K562 (cell line): ENCODE measurements around the gene MED22. TPM values are rescaled to one million over a fixed set of nuclear protein-coding genes. Genes with fewer than 3 reads are reported as not detected.

Experiments used
- E2F6 ChIP-seq, 2 experiments: IDR thresholded peaks; 2 replicates each; pipeline ENCODE4 v1.6.1; 2011; ENCODE audit warnings: borderline replicate concordance in 1 of 2, control low read depth in 1 of 2, low read depth in 1 of 2, low read length in 1 of 2, mild to moderate bottlenecking in 1 of 2, mixed read lengths in 1 of 2, moderate library complexity in 1 of 2; ENCODE audit not compliant: insufficient read depth in 1 of 2, insufficient read length in 1 of 2, poor library complexity in 1 of 2, severe bottlenecking in 1 of 2; ENCODE audit errors: extremely low read depth in 1 of 2
- EP400 ChIP-seq: fragments of 450-650 bp; IDR thresholded peaks from 2 replicates; pipeline ENCODE4 v1.6.1; 2017; ENCODE audit warnings: antibody characterized with exemption, mild to moderate bottlenecking, moderate library complexity
- ESRRA ChIP-seq: fragments of 450-650 bp; IDR thresholded peaks from 2 replicates; pipeline ENCODE4 v1.6.1; 2014; ENCODE audit warnings: low read depth, mild to moderate bottlenecking, moderate library complexity, borderline replicate concordance
- GTF2F1 ChIP-seq: IDR thresholded peaks from 2 replicates; pipeline ENCODE4 v1.6.1; 2011; ENCODE audit warnings: low read depth, low read length, improper control_type of control experiment
- HDAC2 ChIP-seq: fragments of 450-650 bp; IDR thresholded peaks from 2 replicates; pipeline ENCODE4 v1.6.1; 2016; ENCODE audit warnings: mild to moderate bottlenecking
- HDAC8 ChIP-seq: fragments of 450-650 bp; IDR thresholded peaks from 2 replicates; pipeline ENCODE4 v1.6.1; 2016; ENCODE audit warnings: mild to moderate bottlenecking, missing genetic modification characterization, moderate library complexity, missing compliant biosample characterization
- HMBOX1 ChIP-seq: sonication (generic); IDR thresholded peaks from 2 replicates; pipeline ENCODE4 v1.6.1; 2016
- KDM2B ChIP-seq: fragments of 250-450 bp; sonication (Bioruptor Pico); IDR thresholded peaks from 2 replicates; pipeline ENCODE4 v1.8.0; 2021; ENCODE audit warnings: mild to moderate bottlenecking, moderate library complexity
- MCM7 ChIP-seq, 2 experiments: fragments of 450-650 bp; IDR thresholded peaks; 2 replicates each; pipeline ENCODE4 v1.6.1; 2016 to 2018
- PHB2 ChIP-seq: fragments of 450-650 bp; IDR thresholded peaks from 2 replicates; pipeline ENCODE4 v1.6.1; 2017; ENCODE audit warnings: low read depth
- PHF21A ChIP-seq: fragments of 450-650 bp; IDR thresholded peaks from 2 replicates; pipeline ENCODE4 v1.6.1; 2017; ENCODE audit warnings: low read depth, borderline replicate concordance
- RAD51 ChIP-seq: fragments of 450-650 bp; IDR thresholded peaks from 2 replicates; pipeline ENCODE4 v1.7.1; 2016; ENCODE audit warnings: low read depth, mild to moderate bottlenecking, borderline replicate concordance
- RBM34 ChIP-seq: fragments of 200-400 bp; formaldehyde crosslinking; IDR thresholded peaks from 2 replicates; pipeline ENCODE4 v1.6.1; 2018; ENCODE audit warnings: low read length, borderline replicate concordance; ENCODE audit not compliant: insufficient read depth
- SAFB ChIP-seq: fragments of 200-400 bp; formaldehyde crosslinking; IDR thresholded peaks from 2 replicates; pipeline ENCODE4 v1.6.1; 2017; ENCODE audit warnings: low read depth, low read length, borderline replicate concordance
- SIN3A ChIP-seq, 2 experiments: fragments of 150-350 bp in 1 of 2; IDR thresholded peaks; 2 replicates each; pipeline ENCODE4 v1.6.1; 2011 to 2016; ENCODE audit warnings: borderline replicate concordance in 2 of 2, low read depth in 2 of 2, low read length in 2 of 2, mild to moderate bottlenecking in 2 of 2, moderate library complexity in 2 of 2; ENCODE audit not compliant: control insufficient read depth in 1 of 2
- SRSF3 ChIP-seq: fragments of 200-400 bp; formaldehyde crosslinking; IDR thresholded peaks from 2 replicates; pipeline ENCODE4 v1.6.1; 2016; ENCODE audit warnings: mild to moderate bottlenecking, low read length, moderate library complexity; ENCODE audit not compliant: insufficient read depth
- ZBTB11 ChIP-seq, 3 experiments: fragments of 200-800 bp in 1 of 3; fragments of 250-450 bp in 1 of 3; fragments of 450-650 bp in 1 of 3; sonication (Bioruptor Pico) in 1 of 3; sonication (Bioruptor generic) in 1 of 3; formaldehyde crosslinking in 1 of 3; IDR thresholded peaks; 2 replicates each; pipeline versions ENCODE4 v1.6.1 to v1.8.0; 2016 to 2022; ENCODE audit warnings: mild to moderate bottlenecking in 2 of 3, missing genetic modification characterization in 2 of 3, missing compliant biosample characterization in 1 of 3, moderate library complexity in 1 of 3
- ZNF175 ChIP-seq: fragments of 200-800 bp; sonication (Bioruptor generic); IDR thresholded peaks from 2 replicates; pipeline ENCODE4 v1.6.1; 2016; ENCODE audit warnings: low read depth, mild to moderate bottlenecking, missing genetic modification characterization, missing compliant biosample characterization
- ZNF655 ChIP-seq: fragments of 250-450 bp; sonication (Bioruptor Pico); IDR thresholded peaks from 2 replicates; pipeline ENCODE4 v1.5.0; 2021
- polyA plus RNA-seq, 8 experiments: library from polyadenylated mRNA; depleted of rRNA in 4 of 8; stranded (reverse) in 5 of 8; unstranded in 3 of 8; fragments of >200 nt; fragmentation: Nextera tagmentation in 2 of 8; fragmentation: Illumina TruSeq in 1 of 8; extraction: Ambion mirVana in 2 of 8; extraction: Trizol in 1 of 8; gene quantifications; 2 replicates each; pipeline versions ENCODE4 v1.2.1 to v1.2.3, GENCODE V29; 2011 to 2014; ENCODE audit warnings: inconsistent platforms in 1 of 8, missing spikeins in 1 of 8
- total RNA-seq, 7 experiments: library from RNA; depleted of rRNA in 6 of 7; stranded (reverse); fragments of >200 nt in 6 of 7; fragmentation: Illumina TruSeq in 2 of 7; extraction: Trizol in 2 of 7; gene quantifications; 2 replicates each; pipeline versions ENCODE4 v1.2.1 to v1.2.3, GENCODE V29; 2011 to 2021; ENCODE audit warnings: low replicate concordance in 1 of 7

MED22 gene
- total and polyA plus RNA-seq, 9 of the 15 experiments (the other 6 are each of a cell fraction or from before 2014, with no cell fraction given) = 0.73 to 35.6 (median 22.3) TPM

GRCh38 chr9:133375724-133376654 is 28.1 kb upstream of the MED22 start, which contains the start of the genes STKLD1 and SURF4 (continued):
- TF ChIP-seq ZBTB11 (CRISPR knock-in tag; IDR thresholded peaks at IDR 0.05) (peak in 1 of 3 experiments; percentile 54; a peak in 3 of 6 replicates), PHF21A (no peak), SAFB (peak; percentile 82), ZNF655 (CRISPR knock-in tag) (no peak), EP400 (peak; percentile 54; the same call in 1 of the 2 replicates), HMBOX1 (no peak), SIN3A (IDR thresholded peaks at IDR 0.05; ENCODE audit: borderline replicate concordance in 2 of 2, control insufficient read depth in 1 of 2, low read depth in 2 of 2, low read length in 2 of 2) (peak; percentile 46 to 56; a peak in 2 of 4 replicates), RBM34 (no peak), E2F6 (IDR thresholded peaks at IDR 0.05; ENCODE audit: borderline replicate concordance in 1 of 2, extremely low read depth in 1 of 2, insufficient read depth in 1 of 2, insufficient read length in 1 of 2, low read depth in 1 of 2, low read length in 1 of 2, poor library complexity in 1 of 2, severe bottlenecking in 1 of 2) (peak; percentile 92 to 98), MCM7 (IDR thresholded peaks at IDR 0.05) (no peak), ESRRA (peak; percentile 39; the same call in 1 of the 2 replicates), SRSF3 (no peak), HDAC2 (no peak), HDAC8 (tag) (no peak), RAD51 (no peak), KDM2B (CRISPR knock-in tag) (0 out of 2 replicates have a peak, but pooled peaks have one; percentile 65), PHB2 (no peak), ZNF175 (no peak; the same call in 1 of the 2 replicates), GTF2F1 (no peak)
